Esophagus muscularis mucosa (tissue), 4 donors: ENCODE data around the gene FAM174B.

Experiments used
- CTCF ChIP-seq, 3 experiments: fragments of 200-600 bp in 2 of 3; fragments of 450-650 bp in 1 of 3; sonication (generic) in 2 of 3; IDR thresholded peaks; one replicate each; pipeline ENCODE4 v1.5.1; 2017 to 2019; ENCODE audit warnings: antibody characterized with exemption in 3 of 3, mild to moderate bottlenecking in 2 of 3, moderate library complexity in 1 of 3
- EP300 ChIP-seq: sonication (generic); formaldehyde crosslinking; IDR thresholded peaks from one replicate; pipeline ENCODE4 v1.6.1; 2017; ENCODE audit warnings: antibody characterized with exemption
- POLR2A ChIP-seq: fragments of 450-650 bp; IDR thresholded peaks from one replicate; pipeline ENCODE4 v1.6.1; 2017; ENCODE audit warnings: antibody characterized with exemption, moderate library complexity, mild to moderate bottlenecking, low read depth
- POLR2AphosphoS5 ChIP-seq, 2 donors: sonication (generic); formaldehyde crosslinking; IDR thresholded peaks; one replicate each; pipeline ENCODE4 v1.6.1; 2017; ENCODE audit warnings: antibody characterized with exemption in 2 of 2

GRCh38 chr15:92613841-92614240, 41.7 kb downstream of the FAM174B start:
- TF ChIP-seq POLR2A (no peak), EP300 (no peak), CTCF (IDR thresholded peaks at IDR 0.05) (no peak), POLR2AphosphoS5 (IDR thresholded peaks at IDR 0.05) (no peak)
